NCI-H1436 treated with DMSO at 0.1 percent for 48 hours (cell line): ENCODE measurements around the gene RASA3.

Experiments used
- DNase-seq: peaks from one replicate; lab custom pipeline; 2025; lab: John Stamatoyannopoulos, UW

The RASA3 gene

GRCh38 chr13:114004420-114005205, 127.8 kb downstream of the RASA3 start:
- DNase-seq, result no peak

- DNase-seq, result no peak
Observed at GRCh38 chr13:114002771-114003321, 129.6 kb downstream of the RASA3 start.

- no peak for DNase-seq
Observed at GRCh38 chr13:114002009-114002544, 130.3 kb downstream of the RASA3 start.

- DNase-seq, result no peak
Observed at GRCh38 chr13:114001331-114002008, 131.0 kb downstream of the RASA3 start.

GRCh38 chr13:114000151-114001040, 132.0 kb downstream of the RASA3 start:
- DNase-seq, result no peak

GRCh38 chr13:113999618-113999910, 132.9 kb downstream of the RASA3 start:
- DNase-seq, result no peak

GRCh38 chr13:113998781-113999617, 133.4 kb downstream of the RASA3 start:
- no peak for DNase-seq

GRCh38 chr13:113997845-113998751, 134.3 kb downstream of the RASA3 start:
- no peak for DNase-seq

GRCh38 chr13:113996912-113997745, 135.3 kb downstream of the RASA3 start:
- no peak for DNase-seq

- DNase-seq, result no peak
Observed at GRCh38 chr13:113996081-113996911, 136.1 kb downstream of the RASA3 start.

GRCh38 chr13:113995051-113995601, 137.3 kb downstream of the RASA3 start:
- DNase-seq, result no peak

- no peak for DNase-seq
Observed at GRCh38 chr13:113992276-113993005, 140.0 kb downstream of the RASA3 start.

- no peak for DNase-seq
Observed at GRCh38 chr13:113991676-113992179, 140.7 kb downstream of the RASA3 start.

GRCh38 chr13:113991191-113991669, 141.2 kb downstream of the RASA3 start:
- DNase-seq, result no peak

- DNase-seq, result no peak
Observed at GRCh38 chr13:113990321-113990837, 142.0 kb downstream of the RASA3 start.

GRCh38 chr13:113989585-113990300, 142.7 kb downstream of the RASA3 start:
- no peak for DNase-seq
